Mammary epithelial cell (primary cell): ENCODE data around the gene SETX.

ENCODE experiments used
- EZH2 ChIP-seq: IDR thresholded peaks from 2 replicates; pipeline ENCODE4 v1.6.1; 2012; ENCODE audit warnings: low read length, inconsistent platforms, borderline replicate concordance
- TF ChIP-seq, protein P1 (sequence below), 2 donors: IDR thresholded peaks in 1 of 2; conservative IDR thresholded peaks in 1 of 2; 2 replicates each; pipeline ENCODE4 v1.5.1; 2011 to 2012; ENCODE audit warnings: inconsistent platforms in 2 of 2, low read length in 2 of 2, mild to moderate bottlenecking in 2 of 2, control low read depth in 1 of 2, low read depth in 1 of 2; ENCODE audit not compliant: insufficient read depth in 1 of 2; ENCODE audit errors: extremely low read depth in 1 of 2

DNA sequence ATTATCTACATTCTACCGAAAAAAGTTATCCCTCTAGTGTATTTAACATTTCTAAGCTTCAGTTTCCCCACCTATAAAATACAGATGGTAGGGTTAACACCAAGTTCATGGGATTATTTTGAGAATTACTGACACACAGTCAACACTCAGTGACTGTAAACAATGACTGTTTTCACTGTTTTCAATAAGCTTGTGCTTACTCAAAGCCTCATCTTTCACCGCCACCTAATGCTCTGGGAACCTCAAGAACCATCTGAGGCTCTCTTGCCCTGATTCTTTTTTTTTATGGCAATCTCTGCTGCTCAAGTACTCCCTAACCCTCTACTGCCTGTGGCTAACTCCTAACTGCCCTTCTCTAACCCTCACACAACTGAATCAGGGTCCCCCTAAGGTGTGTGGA lies 59.6 kb downstream of the SETX start:
- no peak for TF ChIP-seq EZH2
- TF ChIP-seq, protein P1, sequence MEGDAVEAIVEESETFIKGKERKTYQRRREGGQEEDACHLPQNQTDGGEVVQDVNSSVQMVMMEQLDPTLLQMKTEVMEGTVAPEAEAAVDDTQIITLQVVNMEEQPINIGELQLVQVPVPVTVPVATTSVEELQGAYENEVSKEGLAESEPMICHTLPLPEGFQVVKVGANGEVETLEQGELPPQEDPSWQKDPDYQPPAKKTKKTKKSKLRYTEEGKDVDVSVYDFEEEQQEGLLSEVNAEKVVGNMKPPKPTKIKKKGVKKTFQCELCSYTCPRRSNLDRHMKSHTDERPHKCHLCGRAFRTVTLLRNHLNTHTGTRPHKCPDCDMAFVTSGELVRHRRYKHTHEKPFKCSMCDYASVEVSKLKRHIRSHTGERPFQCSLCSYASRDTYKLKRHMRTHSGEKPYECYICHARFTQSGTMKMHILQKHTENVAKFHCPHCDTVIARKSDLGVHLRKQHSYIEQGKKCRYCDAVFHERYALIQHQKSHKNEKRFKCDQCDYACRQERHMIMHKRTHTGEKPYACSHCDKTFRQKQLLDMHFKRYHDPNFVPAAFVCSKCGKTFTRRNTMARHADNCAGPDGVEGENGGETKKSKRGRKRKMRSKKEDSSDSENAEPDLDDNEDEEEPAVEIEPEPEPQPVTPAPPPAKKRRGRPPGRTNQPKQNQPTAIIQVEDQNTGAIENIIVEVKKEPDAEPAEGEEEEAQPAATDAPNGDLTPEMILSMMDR (conservative IDR thresholded peaks at IDR 0.05 in 1 of 2, IDR thresholded peaks at IDR 0.05 in 1 of 2; ENCODE audit: extremely low read depth in 1 of 2, insufficient read depth in 1 of 2, low read depth in 1 of 2, low read length in 2 of 2): no peak
